ENCODE data around the gene SPTB.
"Not testable (repeated sequence)": the region's sequence is repeated elsewhere in the genome, so short reads cannot be mapped to it uniquely, and the experiment has no call there.

The SPTB gene

GRCh38 chr14:64879635-64880220 is at the start of gene SPTB:
TSS of gene SPTB (minus strand) at chr14:64879907. CDS start at chr14:64823094, 56,813 bp downstream.
- DNase-seq, result peak; percentile 65

- DNase-seq, result no peak
These were observed 49.3 kb upstream of the SPTB start for GRCh38 chr14:64929014-64929359.

- DNase-seq, result no peak
These were observed 48.7 kb upstream of the SPTB start for GRCh38 chr14:64928239-64929013.

- DNase-seq, result no peak
These were observed 47.3 kb upstream of the SPTB start for GRCh38 chr14:64927031-64927430.

- no peak for DNase-seq
These were observed 46.8 kb upstream of the SPTB start for GRCh38 chr14:64926398-64926995.

GRCh38 chr14:64923015-64923414 is 43.3 kb upstream of the SPTB start:
- no peak for DNase-seq

- no peak for DNase-seq
These were observed 40.8 kb upstream of the SPTB start for GRCh38 chr14:64920465-64920864.

- no peak for DNase-seq
These were observed 39.9 kb upstream of the SPTB start for GRCh38 chr14:64919618-64920017.

GRCh38 chr14:64919215-64919614 is 39.5 kb upstream of the SPTB start:
- no peak for DNase-seq

GRCh38 chr14:64918216-64918615 is 38.5 kb upstream of the SPTB start:
- no peak for DNase-seq

- DNase-seq, result no peak
These were observed 36.1 kb upstream of the SPTB start for GRCh38 chr14:64915797-64916196.

GRCh38 chr14:64915029-64915424 is 35.3 kb upstream of the SPTB start:
- no peak for DNase-seq

GRCh38 chr14:64914237-64915028 is 34.7 kb upstream of the SPTB start, which contains the start of gene CHURC1:
TSS of gene CHURC1 (plus strand) at chr14:64914455. CDS start at chr14:64914496, 41 bp downstream.
- peak; percentile 98 for DNase-seq

GRCh38 chr14:64913477-64913876 is 33.8 kb upstream of the SPTB start:
- DNase-seq, result not testable (repeated sequence)

GRCh38 chr14:64912261-64912660 is 32.6 kb upstream of the SPTB start:
- DNase-seq, result no peak

- DNase-seq, result peak; percentile 75
These were observed 31.3 kb upstream of the SPTB start for GRCh38 chr14:64910847-64911495.

- no peak for DNase-seq
These were observed 26.3 kb upstream of the SPTB start for GRCh38 chr14:64906022-64906421.

GRCh38 chr14:64899958-64900357 is 20.3 kb upstream of the SPTB start:
- no peak for DNase-seq

GRCh38 chr14:64891839-64892375 is 12.2 kb upstream of the SPTB start:
- peak; percentile 89 for DNase-seq

GRCh38 chr14:64891173-64891838 is 11.6 kb upstream of the SPTB start:
- peak; percentile 89 for DNase-seq

- DNase-seq, result no peak
These were observed 9.6 kb upstream of the SPTB start for GRCh38 chr14:64889352-64889751.

GRCh38 chr14:64885559-64885958 is 5.9 kb upstream of the SPTB start:
- no peak for DNase-seq
